Measurements from ENCODE around the gene DNAJA4.

Gene DNAJA4

DNA sequence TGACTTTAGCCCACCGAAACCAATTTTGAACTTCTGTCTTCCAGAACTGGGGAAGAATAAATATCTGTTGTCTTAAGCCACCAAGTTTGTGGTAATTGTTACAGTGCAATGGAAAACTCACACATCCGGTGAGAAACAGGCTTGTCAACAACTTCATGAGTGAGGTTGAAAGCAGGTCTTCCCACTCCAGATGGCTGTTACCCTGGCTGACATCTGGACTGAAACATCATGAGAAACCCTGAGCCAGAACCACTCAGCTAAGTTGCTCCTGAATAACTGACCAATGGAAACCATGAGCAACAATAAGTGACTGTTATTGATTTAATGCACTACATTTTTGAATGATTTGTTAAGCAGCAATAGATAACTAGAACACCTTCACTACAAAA is 40.3 kb upstream of the DNAJA4 start:
- Mint-ChIP-seq H3K4me3 (no peak overlapping the region), H3K9me3 (peaks cover 11% of the 10 kb centered on the region), H3K27ac (no peak overlapping the region), H3K36me3 (ENCODE audit: low read depth) (no peaks in the 10 kb centered on the region), H3K27me3 (ENCODE audit: low read depth) (peaks cover 6% of the 10 kb centered on the region), H3K4me1 (peaks cover 5% of the 10 kb centered on the region)
- TF ChIP-seq, protein P1, sequence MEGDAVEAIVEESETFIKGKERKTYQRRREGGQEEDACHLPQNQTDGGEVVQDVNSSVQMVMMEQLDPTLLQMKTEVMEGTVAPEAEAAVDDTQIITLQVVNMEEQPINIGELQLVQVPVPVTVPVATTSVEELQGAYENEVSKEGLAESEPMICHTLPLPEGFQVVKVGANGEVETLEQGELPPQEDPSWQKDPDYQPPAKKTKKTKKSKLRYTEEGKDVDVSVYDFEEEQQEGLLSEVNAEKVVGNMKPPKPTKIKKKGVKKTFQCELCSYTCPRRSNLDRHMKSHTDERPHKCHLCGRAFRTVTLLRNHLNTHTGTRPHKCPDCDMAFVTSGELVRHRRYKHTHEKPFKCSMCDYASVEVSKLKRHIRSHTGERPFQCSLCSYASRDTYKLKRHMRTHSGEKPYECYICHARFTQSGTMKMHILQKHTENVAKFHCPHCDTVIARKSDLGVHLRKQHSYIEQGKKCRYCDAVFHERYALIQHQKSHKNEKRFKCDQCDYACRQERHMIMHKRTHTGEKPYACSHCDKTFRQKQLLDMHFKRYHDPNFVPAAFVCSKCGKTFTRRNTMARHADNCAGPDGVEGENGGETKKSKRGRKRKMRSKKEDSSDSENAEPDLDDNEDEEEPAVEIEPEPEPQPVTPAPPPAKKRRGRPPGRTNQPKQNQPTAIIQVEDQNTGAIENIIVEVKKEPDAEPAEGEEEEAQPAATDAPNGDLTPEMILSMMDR (IDR thresholded peaks at IDR 0.05; ENCODE audit: unreplicated experiment in 3 of 3), result no peak

DNA sequence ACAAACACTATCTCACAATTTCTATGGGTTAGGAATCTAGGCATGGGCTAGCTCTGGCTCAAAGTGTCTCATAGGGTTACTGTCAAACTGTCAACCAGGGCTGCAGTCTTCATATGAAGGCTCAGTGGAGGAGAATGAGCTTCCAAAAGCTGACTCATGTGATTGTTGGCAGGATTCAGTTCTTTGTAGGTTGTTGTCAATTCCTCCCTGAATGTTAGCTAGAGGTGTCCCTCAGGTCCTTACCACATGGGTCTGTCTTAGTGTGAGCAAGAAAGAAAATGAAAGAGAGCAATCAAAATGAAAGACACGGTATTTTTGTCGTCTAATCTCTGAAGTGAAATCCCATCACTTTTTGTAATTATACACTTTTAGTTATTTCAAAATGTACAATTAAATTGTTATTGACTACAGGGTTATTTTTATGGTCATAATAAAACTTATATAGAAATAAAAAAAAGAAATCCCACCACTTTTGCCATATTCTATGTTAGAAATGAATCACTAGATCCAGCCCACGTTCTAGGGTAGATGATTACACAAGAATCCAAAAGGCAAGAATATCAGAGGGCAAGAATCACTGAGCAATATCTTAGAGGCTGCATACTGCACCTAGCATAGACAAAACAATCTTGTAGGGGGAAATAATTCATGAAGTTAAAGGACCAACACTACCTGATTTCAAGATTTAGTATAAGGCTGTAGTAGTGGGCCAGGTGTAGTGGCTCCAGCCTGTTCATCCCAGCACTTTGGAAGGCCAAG is 38.4 kb upstream of the DNAJA4 start:
- TF ChIP-seq, protein P1 (IDR thresholded peaks at IDR 0.05; ENCODE audit: unreplicated experiment in 3 of 3), result no peak
- Mint-ChIP-seq H3K9me3 (peaks cover 7% of the 10 kb centered on the region), H3K27ac (no peak overlapping the region), H3K27me3 (ENCODE audit: low read depth) (peaks cover 4% of the 10 kb centered on the region), H3K36me3 (ENCODE audit: low read depth) (no peaks in the 10 kb centered on the region), H3K4me3 (no peak overlapping the region), H3K4me1 (peaks cover 2% of the 10 kb centered on the region)

DNA sequence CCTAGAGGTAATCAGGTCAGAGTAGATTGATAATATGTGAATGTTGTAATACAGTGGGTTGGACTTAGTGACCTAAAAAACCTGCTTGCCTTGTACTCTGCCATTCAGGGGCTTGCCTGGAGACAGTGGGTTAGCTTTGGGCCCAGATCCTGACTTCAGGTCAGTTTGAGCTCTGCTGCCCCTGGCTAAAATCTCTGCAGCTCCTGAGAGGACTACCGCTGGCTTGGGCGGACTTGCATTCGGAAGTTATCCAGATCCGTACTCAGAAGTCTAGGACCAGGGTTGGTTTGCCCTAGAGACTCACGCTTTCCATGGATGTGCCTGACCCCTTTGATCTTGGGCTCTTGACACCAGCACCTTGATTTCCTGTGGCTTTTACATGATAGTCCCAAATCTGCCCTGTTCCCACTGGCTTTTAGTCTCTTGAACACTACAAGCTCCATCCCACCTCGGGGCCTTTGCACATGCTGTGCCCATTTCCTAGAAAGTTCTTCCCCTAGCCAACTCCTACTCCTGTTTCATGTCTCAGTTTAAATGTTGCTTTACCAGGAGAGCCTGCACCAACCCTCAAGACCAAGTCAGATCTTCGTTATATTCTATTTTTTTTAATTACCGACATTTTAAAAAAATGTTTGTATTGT is 35.9 kb upstream of the DNAJA4 start:
- no peaks in the 10 kb centered on the region for H3K4me1 Mint-ChIP-seq
- no peak overlapping the region for H3K27ac Mint-ChIP-seq

DNA sequence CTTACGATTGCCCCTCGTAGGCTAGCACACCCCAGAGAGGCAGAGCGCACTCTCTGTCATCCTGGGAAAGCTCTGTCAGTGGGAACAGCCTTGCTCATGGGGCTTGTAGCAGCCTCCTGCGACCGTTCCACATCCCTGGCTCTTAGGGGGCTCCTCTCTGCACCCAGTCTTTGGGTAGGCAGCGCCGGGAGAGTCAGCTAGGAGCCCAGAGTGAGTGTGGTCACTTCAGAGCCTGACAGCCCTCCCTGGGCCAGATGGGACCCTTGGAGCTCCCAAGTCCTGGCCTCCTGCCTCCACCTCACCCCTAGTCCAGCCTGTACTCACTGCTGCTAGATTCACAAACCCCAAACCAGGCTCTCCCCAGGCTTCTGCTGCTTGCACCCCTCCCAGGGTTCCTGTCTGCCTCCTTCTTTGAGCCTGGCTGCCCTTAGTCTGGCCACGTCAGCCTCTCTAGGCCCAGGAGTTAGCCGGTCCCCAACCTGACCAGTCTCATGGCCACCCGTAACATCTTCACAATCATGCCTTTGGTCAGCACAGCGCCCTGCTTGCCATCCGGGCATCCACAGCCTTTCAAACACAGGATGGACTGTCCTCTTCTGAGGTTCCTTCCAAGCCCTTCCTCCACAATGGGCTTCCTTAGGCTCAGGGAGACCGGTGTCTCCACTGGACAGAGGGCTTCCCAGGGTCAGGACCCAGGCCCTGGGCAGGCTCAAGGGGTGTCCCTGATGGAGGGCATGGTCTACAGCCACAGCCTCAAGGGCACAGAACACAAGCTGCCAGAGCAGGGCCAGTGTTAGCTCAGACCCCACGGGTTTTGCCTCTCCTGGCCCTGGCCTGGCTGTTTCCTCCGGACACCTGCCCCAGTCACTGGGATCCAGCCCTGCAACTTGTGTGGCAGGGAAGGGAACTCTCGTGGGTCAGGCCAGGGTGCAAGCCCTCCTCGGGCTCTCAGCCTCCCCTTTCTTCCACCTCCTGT is 34.6 kb upstream of the DNAJA4 start:
- Mint-ChIP-seq H3K27me3 (ENCODE audit: low read depth) (peaks cover 2% of the 10 kb centered on the region), H3K27ac (no peak overlapping the region), H3K4me1 (no peaks in the 10 kb centered on the region), H3K9me3 (no peaks in the 10 kb centered on the region), H3K36me3 (ENCODE audit: low read depth) (no peaks in the 10 kb centered on the region), H3K4me3 (no peak overlapping the region)
- TF ChIP-seq, protein P1 (IDR thresholded peaks at IDR 0.05; ENCODE audit: unreplicated experiment in 3 of 3), result no peak

More for the DNA sequence above, 35.9 kb upstream of the DNAJA4 start:
- Mint-ChIP-seq H3K9me3 (peaks cover 6% of the 10 kb centered on the region), H3K27me3 (ENCODE audit: low read depth) (no peaks in the 10 kb centered on the region), H3K4me3 (no peak overlapping the region), H3K36me3 (ENCODE audit: low read depth) (no peaks in the 10 kb centered on the region)
- TF ChIP-seq, protein P1 (IDR thresholded peaks at IDR 0.05; ENCODE audit: unreplicated experiment in 3 of 3), result no peak

DNA sequence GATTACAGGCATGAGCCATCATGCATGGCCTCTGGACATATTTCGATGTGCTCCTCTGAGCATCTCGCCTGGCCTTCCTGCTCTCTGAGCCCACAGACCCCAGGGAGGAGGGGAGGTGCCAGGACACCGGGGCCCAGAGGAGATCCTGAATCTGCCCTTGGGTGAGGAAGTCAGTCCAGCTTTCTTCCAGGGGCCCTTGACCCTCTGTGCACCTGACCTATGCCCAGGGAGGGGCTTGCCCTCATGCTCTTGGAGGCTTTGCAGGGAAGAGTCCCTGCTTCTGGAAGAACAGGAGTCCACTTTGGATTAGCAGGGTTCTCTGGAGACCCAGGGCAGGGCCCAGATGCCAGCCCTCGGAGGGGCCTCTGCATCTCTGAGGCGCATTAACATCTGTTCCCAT is 31.4 kb upstream of the DNAJA4 start:
- H3K27ac Mint-ChIP-seq, result no peak overlapping the region
- H3K36me3 Mint-ChIP-seq (ENCODE audit: low read depth), result no peaks in the 10 kb centered on the region
- no peaks in the 10 kb centered on the region for H3K9me3 Mint-ChIP-seq
- H3K4me1 Mint-ChIP-seq, result no peaks in the 10 kb centered on the region
- TF ChIP-seq, protein P1 (IDR thresholded peaks at IDR 0.05; ENCODE audit: unreplicated experiment in 3 of 3), result no peak
- no peak overlapping the region for H3K4me3 Mint-ChIP-seq
- peaks cover 11% of the 10 kb centered on the region for H3K27me3 Mint-ChIP-seq (ENCODE audit: low read depth)

All from nephron (organoid).